H4 (cell line): ENCODE results near the gene IPO13. TPM values are rescaled to one million over a fixed set of nuclear protein-coding genes. Genes with fewer than 3 reads are reported as not detected.

Experiments
- DNase-seq: peaks from one replicate; pipeline ENCODE4 v3.0.0-alpha.2; 2015; ENCODE audit warnings: low spot score
- total RNA-seq: library from RNA; depleted of rRNA; stranded (reverse); fragments of >200 nt; shearing (Covaris generic); gene quantifications from 2 replicates; pipeline ENCODE4 v1.2.3, GENCODE V29; 2014; rRNA removed

IPO13 gene
- total RNA-seq, 1 experiment from 2014 or later = 22.6 TPM

- no peak for DNase-seq
Observed at GRCh38 chr1:44012941-44013609, 66.3 kb downstream of the IPO13 start.

GRCh38 chr1:44013949-44014348 is 67.2 kb downstream of the IPO13 start:
- no peak for DNase-seq

GRCh38 chr1:44014365-44015104 is 67.8 kb downstream of the IPO13 start:
- no peak for DNase-seq

- no peak for DNase-seq
Observed at GRCh38 chr1:44015206-44015605, 68.5 kb downstream of the IPO13 start.

- DNase-seq = no peak
Observed at GRCh38 chr1:44016041-44016889, 69.5 kb downstream of the IPO13 start.

- no peak for DNase-seq
Observed at GRCh38 chr1:44016890-44017400, 70.2 kb downstream of the IPO13 start.

Other genes with a start within 250 kb of the IPO13 start
- gene ST3GAL3, start 239.4 kb upstream of the IPO13 start, total RNA-seq = 10.7 and 12.1 TPM in 2 replicates
- 0.25 TPM in 1 of 2 replicates, not detected in the other for gene ARTN, start 13.1 kb upstream of the IPO13 start, total RNA-seq
- gene DPH2, start 23.1 kb downstream of the IPO13 start, total RNA-seq = 28.5 and 44.1 TPM in 2 replicates
- gene ATP6V0B, start 28.0 kb downstream of the IPO13 start, total RNA-seq = 193 and 213 TPM in 2 replicates
- gene B4GALT2, start 32.3 kb downstream of the IPO13 start, total RNA-seq = 87.5 and 92.8 TPM in 2 replicates
- 15.8 and 23.2 TPM in 2 replicates for gene CCDC24, start 44.6 kb downstream of the IPO13 start, total RNA-seq
- gene SLC6A9, start 84.5 kb downstream of the IPO13 start, total RNA-seq = 9.6 and 10.0 TPM in 2 replicates
- gene KLF17, start 171.9 kb downstream of the IPO13 start, total RNA-seq = not detected in 2 replicates
- not detected in 2 replicates for gene KLF18, start 194.7 kb downstream of the IPO13 start, total RNA-seq